ENCODE data around the gene GALNT6. TPM values are rescaled to one million over a fixed set of nuclear protein-coding genes. Genes with fewer than 3 reads are reported as not detected.

The GALNT6 gene
- total RNA-seq, 1 experiment from 2014 or later = 73.0 TPM

- Histone ChIP-seq H3K4me3 (no peak overlapping the region), H2AFZ (no peak overlapping the region), H3K9me2 (ENCODE audit: insufficient read depth) (no peaks in the 10 kb centered on the region), H3K79me2 (ENCODE audit: low read depth) (peaks cover 18% of the 10 kb centered on the region; the same call in 1 of the 2 replicates), H3K4me1 (replicated peaks; ENCODE audit: insufficient read depth) (peaks cover 35% of the 10 kb centered on the region), H3F3A (ENCODE audit: insufficient read depth, low read depth) (peaks cover 32% of the 10 kb centered on the region), H3K27ac (no peak overlapping the region), H3K27me3 (ENCODE audit: insufficient read depth, low read depth) (no peaks in the 10 kb centered on the region), H3K36me3 (ENCODE audit: low read depth) (peaks cover 30% of the 10 kb centered on the region), H4K20me1 (ENCODE audit: insufficient read depth) (no peaks in the 10 kb centered on the region), H3K4me2 (no peak overlapping the region), H3K9me3 (ENCODE audit: insufficient read depth, low read depth) (no peaks in the 10 kb centered on the region)
- intact Hi-C loops (cut with micrococcal nuclease; ENCODE audit: unreplicated experiment) = no loop called here
- CTCF ChIA-PET = no interaction called here
- TF ChIP-seq EZH2 (IDR thresholded peaks at IDR 0.05; ENCODE audit: low read depth) (no peak), CTCF (conservative IDR thresholded peaks at IDR 0.05) (no peak)
- no TSS peak for BruUV-seq (replicated peaks)
- POLR2A ChIA-PET (ENCODE audit: unreplicated experiment) = no interaction called here
- no peak for DNase-seq
These were observed 22.3 kb downstream of the GALNT6 start for GRCh38 chr12:51368640-51369517.

GRCh38 chr12:51365276-51365675 is 25.9 kb downstream of the GALNT6 start:
- Histone ChIP-seq H3K79me2 (ENCODE audit: low read depth) (peaks cover 17% of the 10 kb centered on the region; the same call in 1 of the 2 replicates), H3K4me2 (no peak overlapping the region), H3K9me3 (ENCODE audit: insufficient read depth, low read depth) (no peaks in the 10 kb centered on the region), H3K4me1 (replicated peaks; ENCODE audit: insufficient read depth) (peaks cover 6% of the 10 kb centered on the region), H2AFZ (no peak overlapping the region), H4K20me1 (ENCODE audit: insufficient read depth) (0 out of 2 replicates have a peak, but pooled peaks cover 4% of the 10 kb centered on the region), H3K4me3 (no peak overlapping the region), H3F3A (ENCODE audit: insufficient read depth, low read depth) (peaks cover 7% of the 10 kb centered on the region; the same call in 1 of the 2 replicates), H3K27ac (no peak overlapping the region), H3K9me2 (ENCODE audit: insufficient read depth) (no peaks in the 10 kb centered on the region), H3K27me3 (ENCODE audit: insufficient read depth, low read depth) (no peaks in the 10 kb centered on the region), H3K36me3 (ENCODE audit: low read depth) (peaks cover 31% of the 10 kb centered on the region)
- TF ChIP-seq CTCF (conservative IDR thresholded peaks at IDR 0.05) = no peak
- TF ChIP-seq EZH2 (IDR thresholded peaks at IDR 0.05; ENCODE audit: low read depth) = no peak
- no TSS peak for BruUV-seq (replicated peaks)
- intact Hi-C loops (cut with micrococcal nuclease; ENCODE audit: unreplicated experiment) = no loop called here
- POLR2A ChIA-PET (ENCODE audit: unreplicated experiment) = no interaction called here
- no peak for DNase-seq
- CTCF ChIA-PET = no interaction called here

- POLR2A ChIA-PET (ENCODE audit: unreplicated experiment) = no interaction called here
- H3K9me2 ChIP-seq (ENCODE audit: insufficient read depth) = no peaks in the 10 kb centered on the region
- no peak overlapping the region for H3K27ac ChIP-seq
- H3F3A ChIP-seq (ENCODE audit: insufficient read depth, low read depth) = no peaks in the 10 kb centered on the region
- H3K79me2 ChIP-seq (ENCODE audit: low read depth) = peaks cover 6% of the 10 kb centered on the region; the same call in 1 of the 2 replicates
- intact Hi-C loops (cut with micrococcal nuclease; ENCODE audit: unreplicated experiment) = no loop called here
- no peak for TF ChIP-seq CTCF (conservative IDR thresholded peaks at IDR 0.05)
- no peak for TF ChIP-seq EZH2 (IDR thresholded peaks at IDR 0.05; ENCODE audit: low read depth)
- no TSS peak for BruUV-seq (replicated peaks)
- no peak for DNase-seq
- no peaks in the 10 kb centered on the region for H3K9me3 ChIP-seq (ENCODE audit: insufficient read depth, low read depth)
- H3K4me1 ChIP-seq (replicated peaks; ENCODE audit: insufficient read depth) = no peaks in the 10 kb centered on the region
- CTCF ChIA-PET = no interaction called here
- 0 out of 2 replicates have a peak, but pooled peaks cover 4% of the 10 kb centered on the region for H4K20me1 ChIP-seq (ENCODE audit: insufficient read depth)
- H3K27me3 ChIP-seq (ENCODE audit: insufficient read depth, low read depth) = no peaks in the 10 kb centered on the region
- H2AFZ ChIP-seq = no peak overlapping the region
- H3K4me3 ChIP-seq = no peak overlapping the region
- H3K36me3 ChIP-seq (ENCODE audit: low read depth) = peaks cover 24% of the 10 kb centered on the region; the same call in 1 of the 2 replicates
- H3K4me2 ChIP-seq = no peak overlapping the region
These were observed 27.2 kb downstream of the GALNT6 start for GRCh38 chr12:51364001-51364400.

All from PC-9 (cell line).